22Rv1 (cell line): ENCODE measurements around the gene STAMBP.

Source experiments
- H3K27ac ChIP-seq: fragments of 450-650 bp; 2 replicates; pipeline ENCODE4 v1.5.1; 2017
- CTCF ChIP-seq: fragments of 450-650 bp; IDR thresholded peaks from 2 replicates; pipeline ENCODE4 v1.5.1; 2017; ENCODE audit warnings: mild to moderate bottlenecking
- ZFX ChIP-seq: fragments of 450-650 bp; IDR thresholded peaks from 2 replicates; pipeline ENCODE4 v1.6.1; 2017; ENCODE audit warnings: antibody characterized with exemption, borderline replicate concordance

Gene STAMBP

DNA sequence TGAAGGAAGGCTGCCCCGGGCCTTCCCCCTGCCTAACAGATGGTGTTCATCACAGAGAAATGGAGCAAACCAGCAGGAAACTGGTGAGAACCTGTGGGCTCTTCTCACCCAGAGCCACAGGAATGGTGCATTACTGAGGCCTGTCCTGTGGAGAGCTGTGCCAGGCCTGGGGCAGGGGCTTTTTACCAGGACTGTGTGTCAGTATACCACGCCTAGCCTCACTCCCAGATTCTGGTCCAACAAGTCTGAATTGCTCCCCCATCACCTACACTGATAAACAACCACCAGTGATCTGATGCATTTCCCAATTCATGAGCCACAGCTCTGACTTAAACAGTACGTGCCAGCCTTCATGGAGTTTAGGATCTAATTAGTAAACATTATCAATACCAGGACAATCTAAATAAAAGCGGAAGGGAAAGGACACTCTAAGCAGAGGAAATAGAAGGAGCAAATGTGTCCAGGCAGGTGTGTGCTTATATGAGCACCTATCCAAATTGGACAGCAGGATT is 89.0 kb downstream of the STAMBP start:
- H3K27ac ChIP-seq, result no peak overlapping the region
- no peak for TF ChIP-seq ZFX

GRCh38 chr2:73918856-73919255 is 90.1 kb downstream of the STAMBP start:
- H3K27ac ChIP-seq, result no peak overlapping the region
- TF ChIP-seq ZFX (no peak), CTCF (no peak)

DNA sequence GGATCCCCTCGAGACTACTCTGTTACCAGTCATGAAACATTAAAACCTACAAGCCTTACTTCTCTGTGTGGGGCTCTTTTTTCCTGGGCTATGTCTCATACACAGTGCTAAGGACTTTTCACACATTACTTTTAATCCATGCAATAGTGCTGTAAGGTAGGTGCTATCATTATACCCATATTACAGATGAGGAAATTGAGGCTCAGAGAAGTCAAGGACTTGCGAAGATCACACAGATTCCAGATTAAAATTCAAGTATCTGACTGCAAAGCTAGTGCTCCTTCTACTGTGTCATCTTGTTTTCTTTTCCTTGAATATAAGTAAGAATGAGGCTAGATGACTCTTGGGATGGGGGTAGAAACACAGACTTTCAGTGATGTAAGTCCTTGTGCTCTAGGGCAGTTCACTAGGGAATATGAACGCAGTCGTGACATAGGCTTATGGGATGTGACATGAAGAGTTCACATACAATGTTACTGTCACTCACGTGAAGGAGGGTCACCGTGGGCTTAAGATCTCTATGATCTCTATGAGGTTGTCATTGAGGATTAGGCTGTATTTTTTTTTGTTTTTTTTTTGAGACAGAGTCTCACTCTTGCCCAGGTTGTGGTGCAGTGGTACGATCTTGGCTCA is 91.0 kb downstream of the STAMBP start:
- no peak for TF ChIP-seq ZFX
- TF ChIP-seq CTCF, result no peak
- H3K27ac ChIP-seq, result no peak overlapping the region

GRCh38 chr2:73920577-73921545 is 92.1 kb downstream of the STAMBP start:
- no peak for TF ChIP-seq ZFX
- peak; percentile 54 for TF ChIP-seq CTCF
- H3K27ac ChIP-seq, result no peak overlapping the region

DNA sequence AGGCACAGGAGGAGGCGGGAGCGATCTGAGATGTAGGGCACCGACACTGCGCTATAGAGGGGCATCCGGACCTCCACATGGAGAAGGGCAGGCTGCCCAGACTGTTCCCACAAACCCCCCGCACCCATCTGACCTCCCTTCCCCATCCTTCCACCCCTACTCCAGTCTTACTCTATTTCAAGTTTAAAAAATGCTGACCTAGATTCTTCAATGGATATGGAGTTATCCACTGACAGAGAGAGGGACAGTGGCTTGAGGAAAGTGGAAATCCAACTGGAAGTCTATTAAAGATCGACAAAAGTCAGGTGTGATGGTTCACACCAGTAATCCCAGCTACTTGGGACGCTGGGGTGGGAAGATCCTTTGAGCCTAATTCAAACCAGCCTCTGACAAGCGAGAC is 92.8 kb downstream of the STAMBP start:
- no peak overlapping the region for H3K27ac ChIP-seq
- TF ChIP-seq ZFX (no peak), CTCF (no peak)

GRCh38 chr2:73922681-73923080 is 93.9 kb downstream of the STAMBP start:
- H3K27ac ChIP-seq, result no peak overlapping the region
- TF ChIP-seq ZFX, result no peak
- TF ChIP-seq CTCF, result no peak
